ENCODE measurements around the gene SPDYA. TPM values are rescaled to one million over a fixed set of nuclear protein-coding genes. Genes with fewer than 3 reads are reported as not detected.

The SPDYA gene
- total RNA-seq: 1 to 10 TPM; 3.0 to 5.3 TPM

DNA sequence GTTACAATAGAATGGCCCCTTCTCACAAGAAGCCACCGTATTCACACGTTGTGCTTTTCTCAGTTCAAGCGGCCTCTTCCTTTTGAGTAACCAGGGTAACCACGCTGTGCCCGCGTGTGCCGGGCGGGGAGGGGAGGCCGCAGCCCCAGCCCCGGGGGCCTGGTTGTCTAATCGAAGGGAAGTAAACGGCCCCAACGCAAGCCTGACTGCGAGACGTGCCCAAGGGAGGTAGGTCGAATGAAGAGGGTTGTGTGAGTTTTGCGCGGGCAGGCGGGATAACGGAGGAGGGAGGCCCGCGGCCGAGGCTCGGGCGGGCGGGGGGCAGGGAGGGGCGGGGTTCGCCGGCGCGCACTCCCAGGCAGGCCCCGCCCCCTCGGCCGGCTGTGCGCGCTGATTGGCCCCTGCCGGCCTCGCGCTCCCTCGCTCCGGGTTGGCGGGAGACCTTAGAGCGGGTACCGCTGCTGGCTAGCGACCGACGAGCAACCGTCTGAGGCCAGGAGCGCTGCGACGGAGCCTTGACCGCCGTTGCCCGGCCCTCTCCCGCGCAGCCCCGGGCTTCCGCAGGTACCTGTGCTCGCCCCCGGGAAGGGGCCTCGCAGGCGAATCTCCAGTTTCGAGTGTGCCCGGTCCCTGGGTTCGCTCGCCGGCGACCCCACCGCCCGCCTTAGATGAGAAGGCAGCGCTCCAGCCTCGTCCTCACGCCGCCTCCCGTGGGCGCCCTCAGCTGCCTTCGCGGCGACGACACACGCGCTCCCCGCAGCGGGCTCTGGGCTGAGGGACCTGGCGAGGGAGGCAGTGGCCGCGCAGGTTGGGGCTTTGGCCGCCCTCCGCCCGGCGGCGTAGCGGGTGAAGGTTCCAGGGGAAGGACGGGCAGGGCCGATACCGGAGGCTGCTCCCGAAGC, at the start of gene SPDYA:
TSS of gene SPDYA (plus strand) at position 451 of the 902 bp plus-strand sequence. CDS start 5,181 bp downstream, outside the sequence.
- Histone ChIP-seq H3K36me3 (peaks cover 11% of the 10 kb centered on the region), H3K27me3 (replicated peaks; ENCODE audit: insufficient read depth) (no peaks in the 10 kb centered on the region), H3K9me3 (no peaks in the 10 kb centered on the region), H3K4me1 (ENCODE audit: control insufficient read depth in 1 of 2, low read depth in 2 of 2) (peaks cover 0 to 9% of the 10 kb centered on the region in 2 donors), H3K27ac (peak within 1 kb of the TSS in 1 of 2 donors; percentile 43), H3K4me3 (peak within 1 kb of the TSS; percentile 78)
- TF ChIP-seq, protein P1, sequence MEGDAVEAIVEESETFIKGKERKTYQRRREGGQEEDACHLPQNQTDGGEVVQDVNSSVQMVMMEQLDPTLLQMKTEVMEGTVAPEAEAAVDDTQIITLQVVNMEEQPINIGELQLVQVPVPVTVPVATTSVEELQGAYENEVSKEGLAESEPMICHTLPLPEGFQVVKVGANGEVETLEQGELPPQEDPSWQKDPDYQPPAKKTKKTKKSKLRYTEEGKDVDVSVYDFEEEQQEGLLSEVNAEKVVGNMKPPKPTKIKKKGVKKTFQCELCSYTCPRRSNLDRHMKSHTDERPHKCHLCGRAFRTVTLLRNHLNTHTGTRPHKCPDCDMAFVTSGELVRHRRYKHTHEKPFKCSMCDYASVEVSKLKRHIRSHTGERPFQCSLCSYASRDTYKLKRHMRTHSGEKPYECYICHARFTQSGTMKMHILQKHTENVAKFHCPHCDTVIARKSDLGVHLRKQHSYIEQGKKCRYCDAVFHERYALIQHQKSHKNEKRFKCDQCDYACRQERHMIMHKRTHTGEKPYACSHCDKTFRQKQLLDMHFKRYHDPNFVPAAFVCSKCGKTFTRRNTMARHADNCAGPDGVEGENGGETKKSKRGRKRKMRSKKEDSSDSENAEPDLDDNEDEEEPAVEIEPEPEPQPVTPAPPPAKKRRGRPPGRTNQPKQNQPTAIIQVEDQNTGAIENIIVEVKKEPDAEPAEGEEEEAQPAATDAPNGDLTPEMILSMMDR (IDR thresholded peaks at IDR 0.05): no peak
- peak; percentile 22 for DNase-seq (ENCODE audit: low spot score)
- ATAC-seq (ENCODE audit: insufficient number of reproducible peaks, low FRiP score, low read depth): peak; percentile 66

DNA sequence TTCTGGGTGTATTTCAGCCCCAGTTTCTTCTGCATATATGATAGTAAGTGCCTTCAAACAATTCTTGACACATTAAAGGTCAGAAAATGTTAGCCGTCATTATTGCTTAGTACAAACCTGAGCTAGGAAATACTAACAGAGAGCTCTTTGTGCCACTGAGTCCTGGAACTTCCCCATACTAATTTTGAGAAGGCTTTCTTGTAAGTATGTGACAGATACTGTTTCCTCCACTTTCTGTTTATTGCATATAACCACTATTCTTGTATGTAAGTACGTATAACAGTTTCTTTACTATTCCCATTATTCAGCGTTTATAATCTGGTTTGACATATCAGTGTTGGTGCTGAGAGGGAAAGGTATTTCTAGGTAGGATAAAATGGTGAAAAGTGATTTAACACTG, 49.2 kb upstream of the SPDYA start:
- TF ChIP-seq, protein P1 (IDR thresholded peaks at IDR 0.05): no peak
- no peak for ATAC-seq (ENCODE audit: insufficient number of reproducible peaks, low FRiP score, low read depth)
- no peak for DNase-seq (ENCODE audit: low spot score)
- peaks cover 25% of the 10 kb centered on the region for H3K36me3 ChIP-seq
- peaks cover 77 to 97% of the 10 kb centered on the region in 2 donors for H3K4me1 ChIP-seq (ENCODE audit: control insufficient read depth in 1 of 2, low read depth in 2 of 2)
- H3K27me3 ChIP-seq (replicated peaks; ENCODE audit: insufficient read depth): no peaks in the 10 kb centered on the region
- no peaks in the 10 kb centered on the region for H3K9me3 ChIP-seq
- H3K27ac ChIP-seq: peak overlapping the region in 1 of 2 donors; percentile 50
- peak overlapping the region; percentile 35 for H3K4me3 ChIP-seq

DNA sequence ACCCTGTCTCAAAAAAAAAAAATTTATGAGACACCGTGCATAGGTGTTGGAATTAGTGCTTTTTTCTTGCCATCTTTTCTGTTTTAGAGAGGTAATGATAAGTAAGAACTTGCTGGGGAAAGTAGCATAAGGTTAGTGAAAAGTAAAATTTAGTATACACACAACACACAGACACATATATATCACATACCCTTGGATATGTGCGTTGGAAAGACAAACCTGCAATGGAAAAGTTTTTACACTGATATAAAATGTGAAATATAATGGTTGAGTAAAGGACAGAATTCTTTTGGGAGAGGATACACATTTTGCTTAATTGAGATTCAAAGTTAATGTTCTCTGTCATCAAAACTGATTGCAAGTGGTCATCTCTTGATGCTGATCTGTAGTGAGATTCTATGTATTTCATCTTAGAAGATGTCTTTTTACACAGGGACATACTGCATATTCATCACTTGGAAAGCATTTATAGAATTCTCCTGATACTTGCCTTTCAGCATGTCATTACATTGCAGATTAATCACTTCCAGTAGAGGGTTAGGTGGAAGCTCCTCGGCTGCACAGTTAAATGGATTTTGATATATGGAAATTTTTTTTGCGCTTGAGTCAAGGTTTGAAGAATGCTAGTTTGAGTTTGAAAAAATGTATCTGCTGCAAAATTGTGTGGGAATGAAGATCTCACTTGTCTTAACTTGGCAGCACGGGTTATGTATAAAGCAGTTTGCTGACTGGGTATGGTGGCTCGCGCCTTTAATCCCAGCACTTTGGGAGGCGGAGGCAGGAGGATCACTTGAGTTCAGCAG, 45.5 kb upstream of the SPDYA start:
- peaks cover 9% of the 10 kb centered on the region for H3K36me3 ChIP-seq
- no peaks in the 10 kb centered on the region for H3K27me3 ChIP-seq (replicated peaks; ENCODE audit: insufficient read depth)
- H3K27ac ChIP-seq: peak overlapping the region in 1 of 2 donors; percentile 50
- no peak for DNase-seq (ENCODE audit: low spot score)
- ATAC-seq (ENCODE audit: insufficient number of reproducible peaks, low FRiP score, low read depth): no peak
- H3K9me3 ChIP-seq: no peaks in the 10 kb centered on the region
- peak overlapping the region; percentile 31 for H3K4me3 ChIP-seq
- peaks cover 86 to 100% of the 10 kb centered on the region in 2 donors for H3K4me1 ChIP-seq (ENCODE audit: control insufficient read depth in 1 of 2, low read depth in 2 of 2)
- TF ChIP-seq, protein P1 (IDR thresholded peaks at IDR 0.05): no peak

DNA sequence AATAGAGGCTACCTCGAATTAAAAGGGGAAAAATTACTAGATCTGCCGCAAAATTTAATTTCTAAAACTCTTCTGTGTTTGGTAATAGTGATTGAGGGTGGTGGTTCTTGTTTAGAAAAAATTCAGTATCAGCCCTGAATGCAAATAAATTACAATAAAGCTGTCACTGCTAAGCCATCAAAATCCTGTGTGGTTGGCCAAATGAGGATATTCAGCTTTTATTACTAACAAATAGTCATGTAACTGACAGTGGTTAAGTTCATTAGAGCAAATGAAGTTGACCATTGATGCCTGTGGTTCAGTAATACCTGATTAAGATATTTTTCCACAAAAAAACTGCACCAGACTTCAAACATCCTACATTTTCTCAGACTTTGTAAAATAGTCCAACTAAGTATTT, 44.6 kb upstream of the SPDYA start:
- peaks cover 5% of the 10 kb centered on the region for H3K36me3 ChIP-seq
- peaks cover 92 to 96% of the 10 kb centered on the region in 2 donors for H3K4me1 ChIP-seq (ENCODE audit: control insufficient read depth in 1 of 2, low read depth in 2 of 2)
- TF ChIP-seq, protein P1 (IDR thresholded peaks at IDR 0.05): no peak
- no peak overlapping the region for H3K27ac ChIP-seq
- no peaks in the 10 kb centered on the region for H3K27me3 ChIP-seq (replicated peaks; ENCODE audit: insufficient read depth)
- no peak for DNase-seq (ENCODE audit: low spot score)
- no peak overlapping the region for H3K4me3 ChIP-seq
- H3K9me3 ChIP-seq: no peaks in the 10 kb centered on the region
- no peak for ATAC-seq (ENCODE audit: insufficient number of reproducible peaks, low FRiP score, low read depth)

DNA sequence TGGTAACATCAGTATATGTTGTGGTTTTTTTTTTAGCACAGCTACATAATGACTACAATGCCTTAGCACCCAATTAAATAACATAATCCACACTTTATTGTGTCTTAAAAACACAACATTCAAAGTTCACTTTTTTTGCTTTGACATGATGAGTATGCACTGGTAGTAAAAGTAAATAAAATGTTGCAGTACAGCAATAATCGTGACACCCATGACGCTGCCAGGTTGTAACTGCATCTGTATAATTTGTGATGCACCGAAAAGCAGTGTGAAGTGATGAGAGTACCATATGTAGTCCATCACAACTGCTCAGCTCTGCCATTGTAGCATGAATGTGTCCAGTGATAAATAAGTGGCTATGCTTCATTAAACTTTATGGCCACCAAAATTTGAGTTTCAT, 43.3 kb upstream of the SPDYA start:
- Histone ChIP-seq H3K9me3 (no peaks in the 10 kb centered on the region), H3K4me1 (ENCODE audit: control insufficient read depth in 1 of 2, low read depth in 2 of 2) (peaks cover 91 to 96% of the 10 kb centered on the region in 2 donors), H3K4me3 (no peak overlapping the region), H3K36me3 (no peaks in the 10 kb centered on the region), H3K27me3 (replicated peaks; ENCODE audit: insufficient read depth) (no peaks in the 10 kb centered on the region), H3K27ac (peak overlapping the region in 1 of 2 donors; percentile 42)
- ATAC-seq (ENCODE audit: insufficient number of reproducible peaks, low FRiP score, low read depth) (no peak), DNase-seq (ENCODE audit: low spot score) (no peak)
- TF ChIP-seq, protein P1 (IDR thresholded peaks at IDR 0.05): no peak

Data from thoracic aorta (tissue), 2 donors.